GM19193 (cell line): Measurements from ENCODE around the gene PTPRN2.

ENCODE experiments used
- POLR2A ChIP-seq: IDR thresholded peaks from 4 replicates; pipeline ENCODE4 v1.6.1; 2011; ENCODE audit not compliant: insufficient read depth, insufficient read length; ENCODE audit errors: extremely low read depth

Gene PTPRN2

GRCh38 chr7:157664871-157665633 lies 922.6 kb downstream of the PTPRN2 start:
- no peak for TF ChIP-seq POLR2A

GRCh38 chr7:157664034-157664433 lies 923.6 kb downstream of the PTPRN2 start:
- TF ChIP-seq POLR2A, result no peak

- no peak for TF ChIP-seq POLR2A
Observed at GRCh38 chr7:157662981-157663716, 924.5 kb downstream of the PTPRN2 start.

- TF ChIP-seq POLR2A, result no peak
Observed at GRCh38 chr7:157662110-157662791, 925.4 kb downstream of the PTPRN2 start.

GRCh38 chr7:157661611-157661975 lies 926.0 kb downstream of the PTPRN2 start:
- no peak for TF ChIP-seq POLR2A

- TF ChIP-seq POLR2A, result no peak
Observed at GRCh38 chr7:157660971-157661610, 926.5 kb downstream of the PTPRN2 start.

- TF ChIP-seq POLR2A, result no peak
Observed at GRCh38 chr7:157658851-157659412, 928.7 kb downstream of the PTPRN2 start.

GRCh38 chr7:157657741-157658740 lies 929.6 kb downstream of the PTPRN2 start:
- TF ChIP-seq POLR2A, result no peak

GRCh38 chr7:157656195-157656769 lies 931.3 kb downstream of the PTPRN2 start:
- TF ChIP-seq POLR2A, result no peak

- no peak for TF ChIP-seq POLR2A
Observed at GRCh38 chr7:157654350-157654749, 933.3 kb downstream of the PTPRN2 start.

GRCh38 chr7:157653827-157654207 lies 933.8 kb downstream of the PTPRN2 start:
- no peak for TF ChIP-seq POLR2A

GRCh38 chr7:157652954-157653826 lies 934.4 kb downstream of the PTPRN2 start:
- TF ChIP-seq POLR2A, result no peak

GRCh38 chr7:157652161-157652953 lies 935.3 kb downstream of the PTPRN2 start:
- TF ChIP-seq POLR2A, result no peak
